Globus pallidus (tissue), 1 donor: Measurements from ENCODE around the gene UVRAG.
A peak's percentile ranks its signal among the peaks of the same experiment; 100 is the strongest.

Experiments used
- DNase-seq: peaks from one replicate; pipeline ENCODE4 v3.0.0-alpha.2; 2015; ENCODE audit warnings: low spot score

Gene UVRAG

DNA sequence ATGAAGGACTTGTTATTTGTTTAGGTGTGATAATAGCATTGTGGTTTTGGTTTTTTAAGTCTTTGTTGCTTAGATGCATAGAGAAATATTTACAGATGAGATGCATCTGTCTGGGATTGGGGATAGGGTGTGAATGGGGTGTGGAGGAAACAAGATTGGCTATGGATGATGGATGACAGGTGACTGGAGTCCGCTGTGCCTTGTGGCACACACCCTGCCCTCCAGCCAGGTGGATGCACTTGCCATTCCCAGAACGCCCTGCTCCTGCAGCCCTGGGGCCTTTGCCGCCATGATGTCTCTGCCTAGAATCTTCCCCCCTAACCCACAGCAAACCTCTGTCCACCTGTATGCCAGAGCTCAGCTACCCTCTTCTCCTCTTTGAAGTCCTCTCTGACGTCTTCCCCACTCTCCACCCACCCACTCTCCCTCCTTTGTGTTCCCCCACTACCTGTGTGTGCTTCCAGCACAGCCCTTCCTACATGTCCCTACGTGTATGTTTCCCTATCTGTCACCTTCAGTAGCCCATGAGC lies 336.6 kb downstream of the UVRAG start:
- no peak for DNase-seq

DNA sequence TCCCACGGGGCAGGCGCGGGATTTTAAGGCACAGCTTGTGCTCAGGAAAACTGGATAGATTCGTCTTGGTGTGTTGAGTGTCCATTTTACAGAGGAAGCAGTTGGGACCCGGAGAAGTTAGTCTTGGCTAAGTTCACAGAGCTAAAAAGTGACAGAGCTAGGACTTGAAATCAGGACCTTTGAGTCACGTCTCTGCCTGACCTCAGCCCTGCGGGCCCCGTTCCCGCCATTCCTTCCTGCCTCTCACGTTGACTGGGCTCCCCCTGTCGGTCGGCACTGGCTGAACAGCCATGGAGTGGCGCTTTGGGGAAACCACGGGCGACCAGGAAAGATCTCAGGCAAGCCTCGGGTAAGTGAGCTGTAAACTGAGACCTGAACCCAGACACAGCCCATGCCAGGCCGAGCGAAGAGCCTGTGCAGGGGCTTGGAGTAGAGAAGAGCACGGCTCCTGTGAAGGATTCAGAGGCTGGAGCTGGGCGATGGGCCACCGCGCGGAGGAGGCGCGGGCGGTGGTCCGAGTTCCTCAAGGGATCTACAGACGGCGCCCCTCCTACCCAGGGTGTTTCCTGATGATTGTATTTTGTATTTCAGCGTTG lies 337.2 kb downstream of the UVRAG start:
- DNase-seq: peak; percentile 81

DNA sequence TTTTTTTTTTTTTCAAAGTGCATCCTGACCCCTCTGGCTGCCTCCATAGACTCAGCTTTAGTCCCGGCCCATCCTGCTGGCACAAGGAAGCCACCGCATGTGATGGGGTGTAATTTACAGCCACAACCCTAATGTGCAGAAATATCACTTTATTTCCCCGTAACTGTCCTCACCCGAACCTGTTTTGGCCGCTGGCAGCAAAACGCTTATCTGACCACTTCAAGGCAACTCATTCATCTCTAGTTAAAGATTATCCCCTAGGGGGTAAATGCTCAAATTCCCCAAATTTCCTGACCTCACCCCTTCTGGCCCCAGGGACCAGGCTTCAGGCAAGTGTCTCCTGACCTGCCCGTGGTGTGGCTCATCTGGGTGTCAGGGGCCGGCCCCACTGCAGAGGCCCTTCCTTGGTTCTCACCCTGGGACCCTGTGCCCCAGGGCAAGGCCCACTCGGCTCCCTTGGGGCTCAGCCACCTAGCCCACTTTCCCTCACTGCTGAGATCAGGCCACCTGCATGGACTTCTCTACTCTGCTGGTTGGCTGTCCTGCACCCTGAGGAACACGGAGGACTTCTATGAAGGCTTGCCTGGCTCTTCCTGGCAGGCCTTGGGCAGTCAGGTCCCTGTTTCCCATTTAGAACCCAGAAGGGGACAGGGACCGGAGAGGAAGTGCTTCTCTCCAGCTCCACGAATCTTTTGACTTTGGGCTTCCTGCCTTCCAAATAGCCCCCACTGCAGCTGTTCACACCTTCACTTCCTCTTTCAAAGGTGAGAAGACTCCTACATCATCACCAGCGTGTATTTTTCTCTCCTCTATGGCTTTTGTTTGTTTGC lies 337.9 kb downstream of the UVRAG start:
- no peak for DNase-seq

DNA sequence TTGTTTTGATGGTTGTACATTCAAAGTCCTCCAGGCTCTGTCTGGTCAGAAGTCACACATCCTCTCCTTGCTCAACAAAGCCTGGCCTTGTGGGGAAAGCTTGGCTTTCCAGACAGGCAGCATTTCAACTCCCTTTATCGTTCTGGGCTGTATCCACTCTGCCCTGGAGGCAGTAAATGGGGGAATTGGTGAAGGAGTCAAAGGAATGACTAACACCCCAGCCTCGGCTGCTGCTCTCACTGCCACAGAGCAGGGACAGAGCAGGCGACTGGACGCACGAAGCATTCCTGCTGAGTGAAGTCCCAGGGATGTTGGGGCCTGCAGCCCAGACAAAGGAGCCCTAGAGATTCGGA lies 338.5 kb downstream of the UVRAG start:
- peak; percentile 41 for DNase-seq

DNA sequence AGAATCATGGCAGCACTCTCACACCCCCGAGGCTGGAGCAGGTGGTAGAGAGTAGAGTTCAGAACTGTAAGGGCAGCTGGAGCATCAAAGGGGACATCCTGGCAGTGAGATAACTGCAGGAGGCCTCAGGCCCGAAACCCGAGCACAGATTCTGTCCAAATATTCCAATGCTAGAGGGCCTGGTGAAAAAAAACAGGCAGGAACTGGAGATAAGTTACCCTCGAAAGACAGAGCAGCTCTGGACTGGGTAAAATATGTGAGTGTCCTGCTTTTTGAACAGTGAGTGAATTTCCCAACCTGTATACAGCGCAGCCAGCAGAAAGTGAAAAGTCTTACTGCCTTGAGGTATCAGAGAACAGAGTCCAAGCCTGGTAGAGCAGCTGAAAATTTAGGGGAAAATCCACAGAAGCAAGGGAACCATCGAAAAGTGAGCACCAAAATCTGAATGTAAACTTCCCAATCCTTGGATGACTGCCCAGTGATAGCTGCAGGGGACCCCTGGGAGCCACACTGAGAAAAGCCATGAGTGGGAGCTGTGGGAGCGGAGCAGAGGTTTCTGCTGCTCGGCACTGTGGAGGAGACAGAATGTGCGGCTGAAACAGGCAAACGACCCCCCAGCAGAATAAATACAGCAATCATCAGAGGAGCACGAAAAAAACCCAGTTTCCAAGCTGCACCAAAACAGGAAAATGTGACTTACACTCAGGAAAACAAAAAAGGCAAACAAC lies 340.7 kb downstream of the UVRAG start:
- no peak for DNase-seq

DNA sequence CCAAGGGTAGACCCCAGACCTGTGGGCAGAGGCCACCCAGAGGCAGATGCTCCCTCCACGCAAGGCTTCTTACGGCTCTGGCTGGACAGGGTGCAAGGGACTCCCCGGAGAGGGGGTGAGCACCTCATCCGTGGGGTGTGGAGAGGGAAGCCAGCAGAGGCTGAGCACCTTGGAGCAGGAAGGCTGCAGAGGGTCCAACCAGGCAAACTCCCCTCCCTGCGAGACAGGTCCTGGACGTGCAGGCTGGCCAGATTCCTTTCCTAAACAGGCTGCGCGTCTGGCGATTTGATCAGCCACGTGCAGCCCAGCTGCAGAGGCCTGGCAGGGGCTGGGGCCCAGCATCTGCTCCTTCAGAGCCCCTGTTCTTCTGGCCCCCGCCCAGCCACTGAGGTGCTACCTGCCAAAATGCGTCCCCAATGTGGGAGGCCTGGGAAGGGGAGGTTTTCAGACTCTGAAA lies 342.0 kb downstream of the UVRAG start:
- no peak for DNase-seq

DNA sequence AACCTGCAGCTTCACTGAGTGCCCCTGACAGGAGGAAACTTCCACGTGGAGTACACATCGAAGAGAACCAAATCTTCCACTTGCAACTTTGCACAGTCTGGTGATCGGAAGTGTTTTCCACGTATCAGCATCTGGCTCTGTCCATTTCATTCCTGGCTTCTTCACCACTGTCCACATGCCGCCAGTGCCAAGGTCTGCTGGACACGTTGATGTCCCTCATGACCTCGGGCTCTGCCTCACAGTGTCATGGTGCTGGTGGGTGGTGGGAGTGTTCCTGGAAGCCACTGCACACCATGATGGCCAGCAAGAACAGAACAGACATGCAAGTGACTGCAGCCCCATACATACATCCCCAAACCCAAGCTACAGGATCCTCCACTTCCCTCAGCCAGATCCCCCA lies 342.9 kb downstream of the UVRAG start:
- DNase-seq: no peak

DNA sequence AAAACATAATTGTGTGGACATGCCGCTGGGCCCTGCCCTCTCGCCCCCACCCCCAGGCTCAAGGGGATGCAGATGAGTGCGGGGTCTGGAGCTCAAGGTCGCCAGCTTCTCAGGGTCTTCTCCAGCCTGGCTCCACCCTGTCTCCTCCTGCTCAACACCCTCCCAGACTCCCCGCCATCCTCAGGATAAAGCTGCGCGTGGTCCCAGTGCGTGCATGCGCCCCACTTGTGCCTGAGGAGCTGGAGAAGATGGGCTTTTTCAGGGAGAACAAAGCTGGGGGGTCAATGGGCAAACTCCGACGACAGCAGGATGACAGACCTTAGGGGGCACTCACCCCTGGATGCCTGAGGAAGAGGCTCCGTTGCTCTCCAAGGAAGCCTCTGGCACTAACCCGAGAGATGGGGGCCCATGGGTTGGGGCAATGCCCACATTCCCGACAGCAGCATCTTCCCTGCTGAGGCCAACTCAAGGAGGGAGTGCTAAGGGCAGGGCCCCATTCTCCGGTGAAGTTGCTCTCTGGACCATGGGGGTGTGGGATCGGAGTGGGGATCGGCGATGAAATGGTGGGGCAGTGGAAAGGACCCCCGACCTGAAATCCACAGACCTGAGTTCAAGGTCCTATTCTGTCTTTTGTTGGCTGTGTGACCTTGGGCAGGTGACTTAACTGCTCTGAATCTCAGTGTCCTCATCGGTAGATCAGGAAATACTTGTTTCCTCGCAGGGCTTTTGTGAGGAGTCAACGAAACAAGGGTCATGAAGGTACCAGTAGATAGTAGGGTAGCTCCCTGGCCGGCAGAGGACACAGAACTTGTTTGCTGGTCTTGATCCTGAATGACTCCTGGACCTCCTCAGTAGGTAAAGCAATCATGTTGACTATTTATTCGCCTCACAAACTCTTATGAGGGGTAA lies 343.6 kb downstream of the UVRAG start:
- DNase-seq: no peak

DNA sequence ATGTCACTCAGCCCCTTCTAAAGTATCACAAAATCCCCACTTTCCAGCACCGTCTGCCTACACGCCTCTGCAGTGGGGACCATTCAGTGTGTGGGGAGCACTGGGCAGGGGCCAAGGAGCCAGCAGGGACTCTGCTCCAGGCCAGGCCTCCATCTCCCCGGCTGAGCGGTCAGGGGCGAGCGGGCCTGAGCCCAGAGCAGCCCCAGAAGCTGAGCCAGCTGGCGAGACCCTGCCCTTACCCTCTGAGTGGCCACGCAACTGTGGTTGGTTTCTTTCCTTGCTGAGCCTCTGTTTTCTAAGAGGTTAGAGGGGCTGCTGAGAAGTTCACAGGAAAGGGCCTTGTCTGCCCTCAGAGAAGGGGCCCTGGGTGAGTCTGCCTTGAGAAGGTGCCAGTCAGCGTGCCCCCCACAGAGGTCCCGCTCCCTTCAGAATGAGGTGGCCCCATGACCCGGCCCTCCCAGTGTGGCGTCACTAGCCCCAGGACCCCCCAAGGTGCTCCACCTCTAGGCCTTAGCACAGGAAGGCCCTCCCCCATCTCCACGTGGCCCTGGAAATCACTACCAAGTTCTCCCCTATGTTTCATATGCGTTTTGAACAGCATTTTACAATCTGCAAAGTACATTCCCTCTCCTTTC lies 344.4 kb downstream of the UVRAG start:
- DNase-seq: no peak

DNA sequence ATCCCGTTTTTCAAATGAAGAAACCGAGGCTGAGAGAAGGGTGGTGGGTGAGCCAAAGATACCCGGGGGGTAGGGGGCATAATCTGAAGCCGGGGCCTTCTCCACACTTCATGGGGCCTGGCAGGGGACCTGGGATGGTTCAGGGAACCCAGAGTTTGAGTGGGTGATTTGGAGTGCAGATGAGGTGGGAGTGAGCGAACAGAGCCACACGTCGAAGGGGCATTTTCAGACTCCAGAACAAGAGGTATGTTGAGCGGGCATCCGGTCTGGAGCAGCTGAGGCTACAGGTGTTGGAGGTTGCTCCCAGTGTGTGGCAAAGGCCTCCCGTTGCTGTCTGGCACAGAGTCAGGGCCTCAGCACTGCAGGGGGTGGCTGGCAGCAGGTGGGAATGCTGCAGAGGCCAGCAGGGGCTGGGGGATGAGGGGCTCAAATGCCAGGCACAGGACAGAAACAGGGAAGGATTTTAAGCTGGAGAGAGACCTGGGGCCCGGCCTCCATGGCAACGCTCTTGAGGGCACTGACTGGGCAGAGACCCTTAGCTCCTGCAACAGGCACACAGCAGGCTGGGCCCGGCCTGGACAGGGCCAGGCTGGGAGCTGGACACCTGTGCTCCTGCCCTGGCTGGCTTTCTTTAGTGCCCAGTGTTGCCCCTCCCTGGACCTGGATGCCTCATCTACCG lies 345.1 kb downstream of the UVRAG start:
- no peak for DNase-seq

DNA sequence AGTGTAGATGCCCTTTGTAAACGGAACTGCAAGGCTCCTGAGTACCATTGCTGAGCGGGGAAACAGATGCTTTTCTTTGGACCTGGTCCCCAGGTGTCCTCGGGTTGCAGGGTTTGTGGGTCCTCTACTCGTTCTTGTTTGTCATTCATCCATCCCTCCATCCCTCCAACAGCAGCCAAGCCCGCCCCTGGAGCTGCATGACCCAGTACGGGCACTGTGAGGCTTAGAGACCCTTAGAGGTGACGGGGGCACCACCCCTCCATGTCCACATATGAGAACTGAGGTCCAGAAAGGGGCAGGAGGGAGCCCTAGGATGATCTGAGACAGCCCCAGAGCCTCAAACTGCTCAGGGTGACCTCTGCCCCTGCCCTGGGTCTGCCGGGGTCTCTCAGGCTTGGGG lies 345.8 kb downstream of the UVRAG start:
- DNase-seq: no peak

DNA sequence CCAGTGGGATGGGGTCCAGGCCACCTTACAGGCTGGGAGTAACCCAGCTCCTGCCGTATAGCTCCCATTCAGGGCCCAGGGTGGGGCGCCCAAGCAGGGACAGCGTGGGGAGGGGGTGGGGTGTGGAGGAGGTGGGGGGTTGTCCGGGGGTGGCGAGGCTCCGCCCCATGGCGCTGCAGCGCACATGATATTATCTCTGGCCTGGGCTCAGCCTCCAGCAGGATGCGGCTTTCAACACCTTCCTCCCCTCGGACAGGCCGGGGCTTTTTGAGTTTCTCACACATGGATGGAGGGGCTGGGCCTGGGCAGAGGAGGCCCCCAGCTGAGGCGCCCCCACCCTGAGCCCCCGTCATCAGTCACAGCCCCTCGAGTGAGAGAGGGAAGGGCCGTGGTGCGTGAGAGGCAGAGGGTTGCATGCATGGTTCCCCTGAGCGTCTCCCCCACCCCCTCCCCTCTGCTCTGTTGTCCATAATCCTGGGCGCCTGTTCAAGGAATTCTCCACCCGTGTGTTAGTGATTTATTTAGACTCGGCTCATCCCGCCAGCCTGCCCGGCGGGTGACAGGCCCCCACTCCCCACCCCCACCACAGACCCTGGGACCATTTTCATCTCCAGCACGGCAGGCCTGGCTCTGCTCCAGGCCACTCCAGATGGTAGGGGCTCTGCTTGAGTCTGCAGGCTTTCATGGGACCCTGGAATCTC lies 346.4 kb downstream of the UVRAG start:
- DNase-seq: no peak

DNA sequence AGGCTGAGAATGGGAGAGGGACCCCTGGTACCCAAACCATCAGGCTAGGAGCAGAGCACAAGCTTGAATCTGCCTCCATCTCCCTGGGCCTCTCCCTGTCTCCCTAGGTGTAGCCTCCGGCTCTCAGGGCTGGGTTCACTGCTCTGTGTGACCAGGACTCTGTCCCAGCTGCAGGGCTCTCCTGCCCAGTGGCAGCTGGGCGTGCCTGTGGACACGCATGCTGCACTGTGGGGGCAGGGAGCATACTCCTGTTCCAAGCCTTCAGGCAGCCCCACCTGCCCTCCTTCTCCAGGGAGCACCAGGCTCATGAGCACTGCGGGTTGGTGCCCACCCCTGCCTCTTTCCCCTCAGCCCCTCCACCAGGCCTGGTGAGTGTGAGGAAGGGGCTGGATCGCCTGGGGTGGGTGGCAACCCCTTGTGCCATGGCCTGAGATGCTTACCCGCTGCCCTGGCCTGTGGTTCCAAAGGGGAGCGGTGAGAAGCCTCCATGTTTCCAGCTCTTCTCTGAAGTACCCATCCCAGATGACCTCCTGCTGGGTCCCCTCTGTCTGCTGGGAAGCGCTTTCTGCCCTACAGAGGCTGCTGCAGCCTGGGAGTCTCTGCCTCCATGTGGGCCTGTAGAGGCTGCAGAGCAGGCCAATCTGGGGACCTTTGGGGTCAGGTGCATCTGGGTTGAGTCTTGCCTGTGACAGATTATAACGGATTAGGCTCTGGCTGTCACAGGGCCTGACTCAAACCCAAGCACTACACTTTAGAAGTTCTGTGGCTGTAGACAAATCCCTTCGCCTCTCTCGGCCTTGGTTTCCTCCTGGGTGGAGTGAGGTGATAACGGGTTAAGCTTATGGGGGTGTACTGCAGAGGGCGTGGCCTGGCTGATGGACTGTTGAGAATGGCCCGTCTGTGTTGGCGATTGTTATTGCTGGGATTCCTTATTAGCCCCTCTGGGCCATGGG lies 347.6 kb downstream of the UVRAG start:
- DNase-seq: no peak

DNA sequence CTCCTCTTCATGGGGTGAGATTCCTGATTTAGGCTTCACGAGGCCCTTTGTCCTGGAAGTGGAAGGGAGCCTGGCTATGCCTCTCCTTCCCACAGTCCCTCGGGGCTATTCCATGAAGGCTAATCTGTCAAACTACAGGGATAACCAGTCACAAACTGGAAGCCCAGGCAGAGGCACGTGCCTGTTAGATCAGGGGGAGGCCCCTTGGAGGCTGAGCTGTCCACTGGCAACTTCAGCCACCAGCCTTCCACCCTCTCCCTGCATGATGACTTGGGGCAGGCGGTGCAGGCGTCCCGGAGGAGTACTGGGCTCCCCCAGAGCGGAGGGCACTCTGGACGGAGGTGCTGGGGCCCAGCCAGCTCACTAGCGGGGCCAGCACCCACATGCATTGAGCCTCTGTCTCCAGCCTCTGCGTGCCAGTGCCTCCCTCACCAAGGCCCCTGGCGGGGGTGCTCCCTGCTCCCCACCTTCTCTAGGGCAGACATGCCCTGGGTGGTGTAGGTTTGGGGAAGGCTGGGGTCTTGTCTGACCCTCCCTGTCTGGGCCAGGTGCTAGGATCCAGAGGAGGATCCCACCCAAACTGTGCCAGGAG lies 348.4 kb downstream of the UVRAG start:
- no peak for DNase-seq

DNA sequence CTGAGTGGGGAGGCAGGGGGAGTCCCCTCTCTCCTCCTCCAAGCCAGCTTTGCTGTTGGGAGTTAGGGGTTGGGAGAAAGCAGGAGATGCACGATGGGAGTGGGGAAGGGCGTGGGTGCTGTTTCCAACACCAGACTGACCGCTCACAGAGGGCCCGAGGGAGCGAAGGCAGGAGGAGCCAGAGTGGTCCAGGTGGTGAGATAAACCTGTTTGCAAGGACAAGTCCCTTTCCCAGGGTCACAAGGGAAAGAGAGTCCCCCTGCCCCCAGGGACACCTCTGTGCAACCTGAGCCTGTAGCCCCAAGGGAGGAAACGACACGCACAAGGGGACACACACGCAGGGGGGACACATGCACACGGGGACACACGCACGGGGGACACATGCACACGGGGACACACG lies 349.1 kb downstream of the UVRAG start:
- no peak for DNase-seq

DNA sequence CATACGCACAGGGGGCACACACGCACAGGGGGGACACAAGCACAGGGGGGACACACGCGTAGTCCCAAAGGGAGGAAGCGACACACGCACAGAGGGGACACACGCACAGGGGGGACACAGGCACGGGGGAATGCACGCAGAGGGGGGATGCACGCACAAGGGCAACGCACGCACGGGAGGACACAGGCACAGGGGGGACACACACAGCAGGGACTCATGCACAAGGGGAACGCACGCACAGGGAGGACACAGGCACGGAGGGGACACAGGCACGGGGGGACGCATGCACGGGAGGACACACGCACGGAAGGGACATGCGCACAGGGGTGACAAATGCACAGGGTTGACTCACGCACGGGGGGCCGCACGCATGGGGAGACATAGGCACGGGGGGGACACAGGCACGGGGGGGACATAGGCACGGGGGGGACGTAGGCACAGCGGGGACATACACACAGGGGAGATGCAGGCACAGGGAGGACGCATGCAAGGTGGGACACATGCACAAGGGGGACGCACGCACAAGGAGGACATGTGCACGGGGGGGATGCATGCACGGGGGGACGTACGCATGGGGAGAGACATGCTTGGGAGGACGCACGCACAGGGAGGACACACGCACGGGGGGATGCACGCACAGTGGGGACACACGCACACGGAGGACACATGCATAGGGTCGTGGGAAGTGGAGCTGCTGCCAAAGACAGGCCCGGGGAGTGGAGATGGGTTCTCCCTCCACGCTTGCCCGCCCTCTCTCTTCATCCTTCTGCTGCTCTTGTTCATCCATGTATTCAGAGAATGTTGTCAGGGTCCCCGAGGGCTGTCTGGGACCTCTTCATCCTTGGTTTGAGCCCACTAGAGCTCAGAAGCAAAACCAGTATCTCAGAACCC lies 350.1 kb downstream of the UVRAG start:
- no peak for DNase-seq

DNA sequence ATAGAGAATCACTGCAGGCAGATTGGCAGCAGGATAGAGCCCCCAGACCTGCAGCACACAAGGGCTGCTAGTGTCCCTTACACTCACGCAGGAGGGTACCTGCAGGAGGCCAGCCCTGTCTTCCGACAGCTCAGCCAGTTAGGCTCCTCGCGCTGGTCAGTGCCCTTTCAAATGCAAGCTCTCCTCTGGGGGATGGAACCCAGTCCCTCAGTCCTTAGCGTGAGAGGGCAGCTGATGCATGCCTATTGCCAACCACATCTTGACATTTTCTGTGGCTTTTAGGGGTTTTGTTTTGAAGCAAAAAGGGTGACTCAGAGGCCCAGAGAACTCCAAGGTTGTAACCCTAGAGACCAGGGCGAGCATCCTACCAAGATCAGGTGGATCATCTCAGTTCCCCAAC lies 351.3 kb downstream of the UVRAG start:
- DNase-seq: no peak

DNA sequence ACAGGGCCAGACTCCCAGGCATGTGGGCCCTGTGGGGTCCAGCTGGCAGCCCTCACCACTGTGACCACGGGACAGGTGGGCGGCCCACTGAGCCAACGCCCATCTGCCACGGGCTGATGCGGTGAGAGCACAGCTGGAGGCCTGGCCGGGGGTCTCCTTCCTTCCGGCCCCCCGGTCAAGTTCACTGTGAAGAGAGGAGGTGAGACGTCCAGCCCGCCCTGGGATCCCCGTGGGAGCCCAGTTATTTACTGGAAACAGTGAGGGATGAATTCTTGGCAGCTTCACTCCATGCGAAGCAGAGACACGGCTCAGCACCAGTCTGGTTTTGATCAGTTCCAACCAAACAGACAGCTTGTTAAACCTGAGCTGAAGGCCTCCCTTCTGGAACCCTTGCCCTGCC lies 352.6 kb downstream of the UVRAG start:
- no peak for DNase-seq
